Liver (tissue), 9 donors: ENCODE results near the gene SYNE4. TPM values are rescaled to one million over a fixed set of nuclear protein-coding genes. Genes with fewer than 3 reads are reported as not detected.

Experiments used
- DNase-seq: peaks from one replicate; pipeline ENCODE4 v3.0.0-alpha.2; 2017; ENCODE audit warnings: low spot score
- H3K27ac ChIP-seq, 2 donors: one replicate each; pipeline ENCODE4 v1.7.0; 2013; ENCODE audit warnings: inconsistent platforms in 2 of 2, low read length in 2 of 2, control low read depth in 1 of 2, low read depth in 1 of 2, mild to moderate bottlenecking in 1 of 2
- H3K27me3 ChIP-seq, 4 donors: one replicate each; pipeline versions ENCODE4 v1.6.1 to v1.7.0; 2013; ENCODE audit warnings: low read length in 3 of 4, inconsistent platforms in 1 of 4, mild to moderate bottlenecking in 1 of 4, moderate library complexity in 1 of 4; ENCODE audit not compliant: control insufficient read depth in 4 of 4, insufficient read depth in 4 of 4
- H3K36me3 ChIP-seq, 4 donors: one replicate each; pipeline versions ENCODE4 v1.6.1 to v1.7.0; 2013; ENCODE audit warnings: low read length in 3 of 4, mild to moderate bottlenecking in 3 of 4, low read depth in 1 of 4, moderate library complexity in 1 of 4; ENCODE audit not compliant: control insufficient read depth in 4 of 4, insufficient read depth in 3 of 4
- H3K4me1 ChIP-seq, 4 donors: one replicate each; pipeline versions ENCODE4 v1.6.1 to v1.7.0; 2013; ENCODE audit warnings: low read length in 3 of 4, mild to moderate bottlenecking in 3 of 4, moderate library complexity in 1 of 4; ENCODE audit not compliant: control insufficient read depth in 4 of 4, insufficient read depth in 4 of 4
- H3K4me3 ChIP-seq, 3 donors: one replicate each; pipeline versions ENCODE4 v1.6.1 to v1.7.0; 2013; ENCODE audit warnings: low read length in 3 of 3, control low read depth in 1 of 3, low read depth in 1 of 3, mild to moderate bottlenecking in 1 of 3
- H3K9ac ChIP-seq, 2 donors: one replicate each; pipeline ENCODE4 v1.7.0; 2013; ENCODE audit warnings: low read length in 2 of 2, mild to moderate bottlenecking in 2 of 2, moderate library complexity in 2 of 2, control low read depth in 1 of 2, low read depth in 1 of 2
- H3K9me3 ChIP-seq, 4 donors: one replicate each; pipeline versions ENCODE4 v1.6.1 to v1.7.0; 2013; ENCODE audit warnings: low read length in 3 of 4; ENCODE audit not compliant: control insufficient read depth in 4 of 4
- ATF3 ChIP-seq: IDR thresholded peaks from 2 replicates; pipeline ENCODE4 v1.6.1; 2016; ENCODE audit warnings: antibody characterized with exemption
- CTCF ChIP-seq: fragments of 150-350 bp; IDR thresholded peaks from 2 replicates; pipeline ENCODE4 v1.5.1; 2017; ENCODE audit warnings: improper control_type of control experiment, low read depth, low read length; ENCODE audit not compliant: missing input control
- FOXA1 ChIP-seq: IDR thresholded peaks from 2 replicates; pipeline ENCODE4 v1.6.1; 2016; ENCODE audit warnings: antibody characterized with exemption
- FOXA2 ChIP-seq: IDR thresholded peaks from 2 replicates; pipeline ENCODE4 v1.6.1; 2016; ENCODE audit warnings: antibody characterized with exemption
- GABPA ChIP-seq, 2 donors: IDR thresholded peaks in 1 of 2; conservative IDR thresholded peaks in 1 of 2; 2 replicates each; pipeline ENCODE4 v1.6.1; 2016; ENCODE audit warnings: antibody characterized with exemption in 2 of 2, mild to moderate bottlenecking in 1 of 2, moderate library complexity in 1 of 2
- HNF4A ChIP-seq, 2 donors: conservative IDR thresholded peaks; 2 replicates each; pipeline ENCODE4 v1.6.1; 2016; ENCODE audit warnings: antibody characterized with exemption in 2 of 2, mild to moderate bottlenecking in 2 of 2
- HNF4G ChIP-seq: IDR thresholded peaks from 2 replicates; pipeline ENCODE4 v1.6.1; 2016; ENCODE audit warnings: antibody characterized with exemption
- JUND ChIP-seq, 2 donors: IDR thresholded peaks; 2 replicates each; pipeline ENCODE4 v1.6.1; 2016; ENCODE audit warnings: antibody characterized with exemption in 2 of 2
- MAX ChIP-seq: IDR thresholded peaks from 2 replicates; pipeline ENCODE4 v1.6.1; 2016; ENCODE audit warnings: antibody characterized with exemption
- NR2F2 ChIP-seq: IDR thresholded peaks from 2 replicates; pipeline ENCODE4 v1.6.1; 2016; ENCODE audit warnings: antibody characterized with exemption
- RAD21 ChIP-seq, 2 donors: IDR thresholded peaks; 2 replicates each; pipeline ENCODE4 v1.6.1; 2016; ENCODE audit warnings: antibody characterized with exemption in 2 of 2, mild to moderate bottlenecking in 2 of 2
- REST ChIP-seq: IDR thresholded peaks from 2 replicates; pipeline ENCODE4 v1.6.1; 2016; ENCODE audit warnings: antibody characterized with exemption, mild to moderate bottlenecking
- RXRA ChIP-seq, 2 donors: IDR thresholded peaks; 2 replicates each; pipeline ENCODE4 v1.6.1; 2017 to 2018; ENCODE audit warnings: antibody characterized with exemption in 2 of 2, mild to moderate bottlenecking in 1 of 2
- SP1 ChIP-seq: IDR thresholded peaks from 2 replicates; pipeline ENCODE4 v1.6.1; 2018; ENCODE audit warnings: antibody characterized with exemption, mild to moderate bottlenecking
- TAF1 ChIP-seq: conservative IDR thresholded peaks from 2 replicates; pipeline ENCODE4 v1.6.1; 2016; ENCODE audit warnings: antibody characterized with exemption, mild to moderate bottlenecking
- YY1 ChIP-seq: IDR thresholded peaks from 2 replicates; pipeline ENCODE4 v1.6.1; 2016; ENCODE audit warnings: antibody characterized with exemption, mild to moderate bottlenecking
- ZBTB33 ChIP-seq: IDR thresholded peaks from 2 replicates; pipeline ENCODE4 v1.6.1; 2016; ENCODE audit warnings: antibody characterized with exemption
- WGBS: extraction: QIAGEN DNeasy Blood & Tissue Kit; methylation state at CpG from one replicate; pipeline ENCODE4 v1.1.7; 2013; 5-methylcytosine and 5-hydroxymethylcytosine counted together
- polyA plus RNA-seq, 2 donors: library from polyadenylated mRNA; stranded (reverse) in 1 of 2; unstranded in 1 of 2; fragments of 200-250 nt in 1 of 2; fragments of >200 nt in 1 of 2; fragmentation: Nextera tagmentation in 1 of 2; extraction: Ambion mirVana in 1 of 2; gene quantifications; one replicate each; pipeline versions ENCODE4 v1.2.1 to v1.2.3, GENCODE V29; 2013 to 2015
- total RNA-seq, 2 donors: library from RNA; depleted of rRNA; stranded (reverse); fragments of >200 nt; gene quantifications; one replicate each; pipeline ENCODE4 v1.2.3, GENCODE V29; 2014
- donor health status: healthy.
- donor health status: healthy.
- donor health status: healthy.
- donor health status: healthy.
- donor health status: healthy.

Gene SYNE4
- total and polyA plus RNA-seq, 4 donors = 1.8 to 5.7 (median 4.3) TPM

- Histone ChIP-seq H3K36me3 (no peaks in the 10 kb centered on the region), H3K9me3 (no peaks in the 10 kb centered on the region), H3K4me3 (peak overlapping the region in 1 of 3 donors; percentile 29), H3K27ac (no peak overlapping the region), H3K9ac (no peak overlapping the region), H3K4me1 (peaks cover 0 to 6% (median 3%) of the 10 kb centered on the region in 4 donors), H3K27me3 (peaks cover 0 to 6% (median 2%) of the 10 kb centered on the region in 4 donors)
- WGBS = 15% methylated on average over 97 of the region's 97 CpGs
- TF ChIP-seq YY1 (no peak), REST (no peak), MAX (no peak), FOXA2 (no peak), HNF4G (no peak), NR2F2 (no peak), RAD21 (IDR thresholded peaks at IDR 0.05) (peak in 1 of 2 donors; percentile 32), HNF4A (conservative IDR thresholded peaks at IDR 0.05) (no peak), ZBTB33 (no peak), GABPA (IDR thresholded peaks at IDR 0.05 in 1 of 2, conservative IDR thresholded peaks at IDR 0.05 in 1 of 2) (no peak), TAF1 (no peak), CTCF (peak; percentile 18), JUND (IDR thresholded peaks at IDR 0.05) (no peak), SP1 (no peak), RXRA (IDR thresholded peaks at IDR 0.05) (no peak), FOXA1 (no peak), ATF3 (no peak)
- no peak for DNase-seq
Observed at GRCh38 chr19:35959040-35959967, 49.3 kb downstream of the SYNE4 start.
